DND-41 (cell line): ENCODE measurements around the gene GGN.

Experiments used
- ATAC-seq: fragments of 200-7000 bp; cut with Tn5 transposase; 3 replicates; pipeline ENCODE4 v1.9.1; 2021; ENCODE audit warnings: low read depth; ENCODE audit not compliant: insufficient read depth
- DNase-seq: peaks from one replicate; pipeline ENCODE4 v3.0.0-alpha.2; 2020
- H2AFZ ChIP-seq: 2 replicates; pipeline ENCODE4 v1.6.0; 2012; ENCODE audit warnings: low read depth, low read length
- H3K27ac ChIP-seq: 2 replicates; pipeline ENCODE4 v1.5.1; 2012; ENCODE audit warnings: low read length, inconsistent platforms
- H3K27me3 ChIP-seq: fragments of 200-600 bp; sonication (generic); 2 replicates; pipeline ENCODE4 v1.6.0; 2012; ENCODE audit warnings: low read length, mild to moderate bottlenecking, inconsistent platforms; ENCODE audit not compliant: insufficient read depth, poor library complexity
- H3K36me3 ChIP-seq: 2 replicates; pipeline ENCODE4 v1.5.1; 2012; ENCODE audit warnings: low read length, inconsistent platforms; ENCODE audit not compliant: insufficient read depth
- H3K4me1 ChIP-seq: 2 replicates; pipeline ENCODE4 v1.5.1; 2012; ENCODE audit warnings: mild to moderate bottlenecking, low read length; ENCODE audit not compliant: insufficient read depth
- H3K4me2 ChIP-seq: 2 replicates; pipeline ENCODE4 v1.6.0; 2012; ENCODE audit warnings: mild to moderate bottlenecking, moderate library complexity, low read length, inconsistent platforms; ENCODE audit not compliant: insufficient read depth
- H3K4me3 ChIP-seq, 2 experiments: fragments of 200-600 bp in 1 of 2; shearing (Covaris generic) in 1 of 2; 2 replicates each; pipeline ENCODE4 v1.5.1; 2012 to 2016; ENCODE audit warnings: inconsistent platforms in 2 of 2, low read length in 2 of 2, mild to moderate bottlenecking in 2 of 2, low read depth in 1 of 2, moderate library complexity in 1 of 2
- H3K79me2 ChIP-seq: 2 replicates; pipeline ENCODE4 v1.6.0; 2012; ENCODE audit warnings: low read length, inconsistent platforms; ENCODE audit not compliant: insufficient read depth
- H3K9ac ChIP-seq: 2 replicates; pipeline ENCODE4 v1.6.0; 2012; ENCODE audit warnings: low read depth, mild to moderate bottlenecking, inconsistent platforms, low read length, moderate library complexity
- H3K9me3 ChIP-seq: 2 replicates; pipeline ENCODE4 v1.5.1; 2012; ENCODE audit warnings: low read length, moderate library complexity, mild to moderate bottlenecking, inconsistent platforms; ENCODE audit not compliant: insufficient read depth, severe bottlenecking
- H4K20me1 ChIP-seq: 2 replicates; pipeline ENCODE4 v1.6.0; 2012; ENCODE audit warnings: low read length; ENCODE audit not compliant: insufficient read depth
- EZH2 ChIP-seq: IDR thresholded peaks from 3 replicates; pipeline ENCODE4 v1.6.1; 2012; ENCODE audit warnings: borderline replicate concordance, low read depth, mild to moderate bottlenecking, moderate library complexity, low read length, inconsistent platforms; ENCODE audit not compliant: severe bottlenecking
- TF ChIP-seq, protein P1 (sequence below): IDR thresholded peaks from 2 replicates; pipeline ENCODE4 v1.5.1; 2012; ENCODE audit warnings: borderline replicate concordance, low read length, moderate library complexity, mild to moderate bottlenecking; ENCODE audit not compliant: poor library complexity, severe bottlenecking; ENCODE audit errors: extremely low read depth

Gene GGN

GRCh38 chr19:38422438-38422837 is 34.6 kb upstream of the GGN start:
- H3K4me3 ChIP-seq, result no peak overlapping the region
- H3K79me2 ChIP-seq, result no peaks in the 10 kb centered on the region
- TF ChIP-seq, protein P1, sequence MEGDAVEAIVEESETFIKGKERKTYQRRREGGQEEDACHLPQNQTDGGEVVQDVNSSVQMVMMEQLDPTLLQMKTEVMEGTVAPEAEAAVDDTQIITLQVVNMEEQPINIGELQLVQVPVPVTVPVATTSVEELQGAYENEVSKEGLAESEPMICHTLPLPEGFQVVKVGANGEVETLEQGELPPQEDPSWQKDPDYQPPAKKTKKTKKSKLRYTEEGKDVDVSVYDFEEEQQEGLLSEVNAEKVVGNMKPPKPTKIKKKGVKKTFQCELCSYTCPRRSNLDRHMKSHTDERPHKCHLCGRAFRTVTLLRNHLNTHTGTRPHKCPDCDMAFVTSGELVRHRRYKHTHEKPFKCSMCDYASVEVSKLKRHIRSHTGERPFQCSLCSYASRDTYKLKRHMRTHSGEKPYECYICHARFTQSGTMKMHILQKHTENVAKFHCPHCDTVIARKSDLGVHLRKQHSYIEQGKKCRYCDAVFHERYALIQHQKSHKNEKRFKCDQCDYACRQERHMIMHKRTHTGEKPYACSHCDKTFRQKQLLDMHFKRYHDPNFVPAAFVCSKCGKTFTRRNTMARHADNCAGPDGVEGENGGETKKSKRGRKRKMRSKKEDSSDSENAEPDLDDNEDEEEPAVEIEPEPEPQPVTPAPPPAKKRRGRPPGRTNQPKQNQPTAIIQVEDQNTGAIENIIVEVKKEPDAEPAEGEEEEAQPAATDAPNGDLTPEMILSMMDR, result no peak
- TF ChIP-seq EZH2, result no peak
- H3K27me3 ChIP-seq, result no peaks in the 10 kb centered on the region
- no peaks in the 10 kb centered on the region; the same call in 1 of the 2 replicates for H4K20me1 ChIP-seq
- H3K4me1 ChIP-seq, result peaks cover 7% of the 10 kb centered on the region
- H3K36me3 ChIP-seq, result no peaks in the 10 kb centered on the region
- DNase-seq, result no peak
- no peak for ATAC-seq
- H3K9me3 ChIP-seq, result no peaks in the 10 kb centered on the region
- no peak overlapping the region for H3K27ac ChIP-seq
- no peak overlapping the region for H3K4me2 ChIP-seq
- H2AFZ ChIP-seq, result no peak overlapping the region
- no peak overlapping the region for H3K9ac ChIP-seq

DNA sequence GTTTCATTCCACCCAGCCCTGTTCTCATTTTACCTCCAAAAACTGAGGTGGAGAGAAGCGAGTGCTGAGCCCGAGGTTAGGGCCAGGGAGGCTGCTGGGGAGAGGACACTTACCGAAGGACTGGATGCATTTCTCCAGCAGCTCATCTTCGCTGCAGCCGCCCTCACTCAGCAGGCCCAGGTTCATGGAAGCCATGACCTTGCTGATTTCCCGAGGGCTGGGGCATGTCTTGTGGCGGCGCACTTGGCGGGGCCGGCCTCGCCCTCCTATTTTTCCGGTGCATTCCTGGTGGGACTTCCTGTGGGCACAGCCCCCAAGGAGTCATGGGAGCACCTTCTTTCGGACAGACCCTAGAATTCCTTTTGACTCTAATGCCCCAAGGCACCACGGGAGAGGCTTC is 34.0 kb upstream of the GGN start:
- Histone ChIP-seq H3K79me2 (no peaks in the 10 kb centered on the region), H3K36me3 (no peaks in the 10 kb centered on the region), H3K27ac (no peak overlapping the region), H2AFZ (no peak overlapping the region), H3K4me1 (peaks cover 7% of the 10 kb centered on the region), H3K27me3 (no peaks in the 10 kb centered on the region), H3K9ac (no peak overlapping the region), H3K4me3 (no peak overlapping the region), H3K4me2 (no peak overlapping the region), H3K9me3 (no peaks in the 10 kb centered on the region), H4K20me1 (peaks cover 3% of the 10 kb centered on the region)
- DNase-seq (no peak), ATAC-seq (no peak)
- TF ChIP-seq, protein P1, result no peak
- TF ChIP-seq EZH2, result no peak

DNA sequence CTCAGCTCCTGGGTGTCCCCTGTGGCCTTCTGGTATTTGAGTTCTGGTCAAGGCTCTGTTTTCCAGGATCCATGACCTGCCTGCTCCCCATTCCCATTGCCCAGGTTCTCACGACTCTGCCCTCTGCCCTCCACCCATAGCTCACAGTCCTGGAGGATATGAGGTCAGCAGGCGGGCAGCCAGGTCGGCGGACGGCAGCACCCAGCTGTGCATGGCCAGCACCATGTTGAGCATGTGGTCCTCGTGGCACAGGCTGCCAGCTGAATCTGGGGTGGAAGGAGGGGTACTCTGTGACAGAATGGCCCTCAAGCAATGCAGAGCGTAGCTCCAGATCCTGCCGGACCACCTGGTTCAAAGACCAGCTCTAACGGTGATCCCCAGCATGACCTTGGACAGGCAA is 33.1 kb upstream of the GGN start:
- H3K4me2 ChIP-seq, result no peak overlapping the region
- no peak overlapping the region for H3K4me3 ChIP-seq
- DNase-seq (no peak), ATAC-seq (no peak)
- H3K36me3 ChIP-seq, result no peaks in the 10 kb centered on the region
- TF ChIP-seq EZH2, result no peak
- TF ChIP-seq, protein P1, result no peak
- no peak overlapping the region for H2AFZ ChIP-seq
- peaks cover 5% of the 10 kb centered on the region for H3K4me1 ChIP-seq
- H3K79me2 ChIP-seq, result no peaks in the 10 kb centered on the region
- peaks cover 3% of the 10 kb centered on the region for H4K20me1 ChIP-seq
- no peak overlapping the region for H3K27ac ChIP-seq
- no peaks in the 10 kb centered on the region for H3K9me3 ChIP-seq
- no peaks in the 10 kb centered on the region for H3K27me3 ChIP-seq
- H3K9ac ChIP-seq, result no peak overlapping the region
